Uterus (tissue), 2 donors: ENCODE results near the gene TPO.

Experiments
- POLR2A ChIP-seq, 2 donors: fragments of 450-650 bp; IDR thresholded peaks; one replicate each; pipeline ENCODE4 v1.6.1; 2016; ENCODE audit warnings: antibody characterized with exemption in 2 of 2, mild to moderate bottlenecking in 1 of 2, moderate library complexity in 1 of 2
- TF ChIP-seq, protein P1 (sequence below), 4 experiments: fragments of 200-600 bp in 2 of 4; fragments of 450-650 bp in 2 of 4; sonication (generic) in 2 of 4; IDR thresholded peaks; one replicate each; pipeline ENCODE4 v1.5.1; 2016 to 2019; ENCODE audit warnings: antibody characterized with exemption in 4 of 4, mild to moderate bottlenecking in 2 of 4, moderate library complexity in 1 of 4

GRCh38 chr2:1405967-1406366 is 7.3 kb upstream of the TPO start:
- TF ChIP-seq, protein P1, sequence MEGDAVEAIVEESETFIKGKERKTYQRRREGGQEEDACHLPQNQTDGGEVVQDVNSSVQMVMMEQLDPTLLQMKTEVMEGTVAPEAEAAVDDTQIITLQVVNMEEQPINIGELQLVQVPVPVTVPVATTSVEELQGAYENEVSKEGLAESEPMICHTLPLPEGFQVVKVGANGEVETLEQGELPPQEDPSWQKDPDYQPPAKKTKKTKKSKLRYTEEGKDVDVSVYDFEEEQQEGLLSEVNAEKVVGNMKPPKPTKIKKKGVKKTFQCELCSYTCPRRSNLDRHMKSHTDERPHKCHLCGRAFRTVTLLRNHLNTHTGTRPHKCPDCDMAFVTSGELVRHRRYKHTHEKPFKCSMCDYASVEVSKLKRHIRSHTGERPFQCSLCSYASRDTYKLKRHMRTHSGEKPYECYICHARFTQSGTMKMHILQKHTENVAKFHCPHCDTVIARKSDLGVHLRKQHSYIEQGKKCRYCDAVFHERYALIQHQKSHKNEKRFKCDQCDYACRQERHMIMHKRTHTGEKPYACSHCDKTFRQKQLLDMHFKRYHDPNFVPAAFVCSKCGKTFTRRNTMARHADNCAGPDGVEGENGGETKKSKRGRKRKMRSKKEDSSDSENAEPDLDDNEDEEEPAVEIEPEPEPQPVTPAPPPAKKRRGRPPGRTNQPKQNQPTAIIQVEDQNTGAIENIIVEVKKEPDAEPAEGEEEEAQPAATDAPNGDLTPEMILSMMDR (IDR thresholded peaks at IDR 0.05): no peak
- no peak for TF ChIP-seq POLR2A (IDR thresholded peaks at IDR 0.05)
